ENCODE data around the gene TCF25. TPM values are rescaled to one million over a fixed set of nuclear protein-coding genes. Genes with fewer than 3 reads are reported as not detected.

The TCF25 gene
- total RNA-seq, 3 donors from 2014 or later: 179 to 217 (median 212) TPM

DNA sequence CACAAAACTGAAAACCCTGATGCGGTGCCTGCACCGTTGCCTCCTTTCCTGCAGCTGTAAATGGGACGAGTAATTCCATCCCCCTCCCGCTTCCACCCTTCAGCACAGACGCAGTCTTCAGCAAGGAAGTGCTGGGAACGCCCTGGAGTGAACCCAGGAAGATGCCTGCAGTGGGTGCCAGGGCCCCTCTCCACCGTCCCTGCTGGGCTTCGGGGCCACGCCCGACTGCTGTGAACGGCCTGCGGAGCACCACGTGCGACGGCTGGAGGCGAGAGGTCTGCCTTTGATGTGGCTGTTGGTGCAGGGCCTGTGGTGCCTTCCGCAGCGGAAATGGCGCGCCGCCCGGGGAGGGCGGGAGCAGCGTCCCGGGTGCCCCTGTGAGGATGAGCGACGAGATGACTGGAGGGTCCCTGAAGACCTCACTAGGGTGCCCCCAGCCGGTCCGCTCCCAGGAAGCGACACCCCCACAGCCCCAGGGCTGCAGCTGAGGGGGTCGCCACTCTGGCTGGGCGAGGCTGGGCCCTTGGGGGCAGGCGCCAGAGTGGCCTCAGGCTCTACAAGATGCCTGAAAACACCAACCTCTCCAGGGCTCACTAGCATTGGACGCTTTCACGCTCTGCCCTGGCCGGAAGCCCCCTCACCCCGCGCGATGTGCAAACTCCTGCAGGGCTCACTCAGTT lies 44.5 kb downstream of the TCF25 start:
- Histone ChIP-seq H3K4me3 (no peak overlapping the region), H3K36me3 (ENCODE audit: low read depth) (no peaks in the 10 kb centered on the region), H3K4me1 (ENCODE audit: low read depth) (peaks cover 30% of the 10 kb centered on the region), H3K9me3 (no peaks in the 10 kb centered on the region)
- TF ChIP-seq, protein P1, sequence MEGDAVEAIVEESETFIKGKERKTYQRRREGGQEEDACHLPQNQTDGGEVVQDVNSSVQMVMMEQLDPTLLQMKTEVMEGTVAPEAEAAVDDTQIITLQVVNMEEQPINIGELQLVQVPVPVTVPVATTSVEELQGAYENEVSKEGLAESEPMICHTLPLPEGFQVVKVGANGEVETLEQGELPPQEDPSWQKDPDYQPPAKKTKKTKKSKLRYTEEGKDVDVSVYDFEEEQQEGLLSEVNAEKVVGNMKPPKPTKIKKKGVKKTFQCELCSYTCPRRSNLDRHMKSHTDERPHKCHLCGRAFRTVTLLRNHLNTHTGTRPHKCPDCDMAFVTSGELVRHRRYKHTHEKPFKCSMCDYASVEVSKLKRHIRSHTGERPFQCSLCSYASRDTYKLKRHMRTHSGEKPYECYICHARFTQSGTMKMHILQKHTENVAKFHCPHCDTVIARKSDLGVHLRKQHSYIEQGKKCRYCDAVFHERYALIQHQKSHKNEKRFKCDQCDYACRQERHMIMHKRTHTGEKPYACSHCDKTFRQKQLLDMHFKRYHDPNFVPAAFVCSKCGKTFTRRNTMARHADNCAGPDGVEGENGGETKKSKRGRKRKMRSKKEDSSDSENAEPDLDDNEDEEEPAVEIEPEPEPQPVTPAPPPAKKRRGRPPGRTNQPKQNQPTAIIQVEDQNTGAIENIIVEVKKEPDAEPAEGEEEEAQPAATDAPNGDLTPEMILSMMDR (IDR thresholded peaks at IDR 0.05): no peak
- DNase-seq (peak; percentile 64 to 93 (median 92)), ATAC-seq (peak; percentile 80)
- intact Hi-C loops (cut with DNase I, micrococcal nuclease): no loop called here

GRCh38 chr16:89918453-89919347 lies 45.3 kb downstream of the TCF25 start, which contains the start of gene MC1R:
Gene MC1R, plus strand, starts transcription at chr16:89918862. Its CDS starts 397 bp downstream, at chr16:89919259.
- no peaks in the 10 kb centered on the region for H3K36me3 ChIP-seq (ENCODE audit: low read depth)
- peak in 2 of 3 donors; percentile 22 to 50 for DNase-seq
- H3K4me3 ChIP-seq: no peak within 1 kb of the TSS
- intact Hi-C loops (cut with DNase I, micrococcal nuclease): no loop called here
- peaks cover 33% of the 10 kb centered on the region for H3K4me1 ChIP-seq (ENCODE audit: low read depth)
- TF ChIP-seq, protein P1 (IDR thresholded peaks at IDR 0.05): peak; percentile 17
- no peaks in the 10 kb centered on the region for H3K9me3 ChIP-seq
- ATAC-seq: peak; percentile 1

- no peak for ATAC-seq
Observed at GRCh38 chr16:89919535-89920406, 46.4 kb downstream of the TCF25 start.

GRCh38 chr16:89920723-89921122 lies 47.3 kb downstream of the TCF25 start:
- ATAC-seq (no peak), DNase-seq (peak in 1 of 3 donors; percentile 47)
- Histone ChIP-seq H3K9me3 (no peaks in the 10 kb centered on the region), H3K36me3 (ENCODE audit: low read depth) (no peaks in the 10 kb centered on the region), H3K4me3 (no peak overlapping the region), H3K4me1 (ENCODE audit: low read depth) (peaks cover 40% of the 10 kb centered on the region)
- intact Hi-C loops (cut with DNase I, micrococcal nuclease): no loop called here
- TF ChIP-seq, protein P1 (IDR thresholded peaks at IDR 0.05): no peak

More at GRCh38 chr16:89919535-89920406, 46.4 kb downstream of the TCF25 start:
- Histone ChIP-seq H3K9me3 (no peaks in the 10 kb centered on the region), H3K36me3 (ENCODE audit: low read depth) (no peaks in the 10 kb centered on the region), H3K4me1 (ENCODE audit: low read depth) (peaks cover 37% of the 10 kb centered on the region), H3K4me3 (no peak overlapping the region)
- TF ChIP-seq, protein P1 (IDR thresholded peaks at IDR 0.05): no peak
- DNase-seq: peak in 2 of 3 donors; percentile 19 to 51
- intact Hi-C loops (cut with DNase I, micrococcal nuclease): no loop called here

DNA sequence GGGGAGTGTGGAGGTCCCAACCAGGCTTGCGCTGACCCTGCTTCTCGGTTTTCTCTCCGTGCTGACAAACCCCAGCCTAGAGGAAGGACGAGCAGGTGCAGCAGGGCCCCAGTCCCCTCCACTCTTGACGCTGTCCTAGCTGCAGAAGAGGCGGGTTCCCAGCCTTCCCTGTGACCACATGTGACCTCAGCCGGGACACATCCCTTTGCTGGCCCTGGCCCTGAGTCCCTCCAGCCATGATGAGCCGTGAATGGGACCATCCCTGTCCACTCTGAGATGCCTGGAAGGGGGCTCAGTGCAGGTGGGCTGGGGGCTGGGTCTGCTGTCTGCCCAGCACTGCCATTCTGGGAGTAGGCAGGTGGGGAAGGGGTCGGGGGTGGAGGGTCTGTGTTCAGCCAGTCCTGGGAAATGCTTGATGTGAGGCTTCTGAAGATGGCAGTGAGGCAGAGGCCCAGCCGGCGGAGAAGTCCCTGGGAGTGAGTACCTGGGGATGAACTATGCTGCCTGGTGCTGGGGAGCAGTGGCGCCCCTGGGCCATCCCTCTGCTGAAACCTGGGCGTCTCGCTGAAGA lies 47.8 kb downstream of the TCF25 start:
- peaks cover 44% of the 10 kb centered on the region for H3K4me1 ChIP-seq (ENCODE audit: low read depth)

More for the DNA sequence above, 47.8 kb downstream of the TCF25 start:
- intact Hi-C loops (cut with DNase I, micrococcal nuclease): no loop called here
- H3K9me3 ChIP-seq: no peaks in the 10 kb centered on the region
- no peaks in the 10 kb centered on the region for H3K36me3 ChIP-seq (ENCODE audit: low read depth)
- TF ChIP-seq, protein P1 (IDR thresholded peaks at IDR 0.05): no peak
- ATAC-seq: no peak
- DNase-seq: peak in 1 of 3 donors; percentile 48
- no peak overlapping the region for H3K4me3 ChIP-seq
